Left forelimb (tissue), 1 donor: Measurements from ENCODE around the gene CFAP57.

Source experiments
- DNase-seq: peaks from one replicate; pipeline ENCODE4 v3.0.0-alpha.2; 2018; ENCODE audit warnings: low spot score

Gene CFAP57

GRCh38 chr1:43277116-43277876 lies 105.2 kb downstream of the CFAP57 start:
- DNase-seq = no peak

- DNase-seq = no peak
These were observed 107.0 kb downstream of the CFAP57 start for GRCh38 chr1:43279161-43279560.

- no peak for DNase-seq
These were observed 107.5 kb downstream of the CFAP57 start for GRCh38 chr1:43279666-43280065.

- no peak for DNase-seq
These were observed 108.6 kb downstream of the CFAP57 start for GRCh38 chr1:43280692-43281091.

GRCh38 chr1:43282220-43283195 lies 110.4 kb downstream of the CFAP57 start:
- DNase-seq = no peak

- no peak for DNase-seq
These were observed 111.9 kb downstream of the CFAP57 start for GRCh38 chr1:43284065-43284464.

- DNase-seq = no peak
These were observed 112.5 kb downstream of the CFAP57 start for GRCh38 chr1:43284546-43285110.

GRCh38 chr1:43285269-43285990 lies 113.3 kb downstream of the CFAP57 start, which contains the start of gene C1orf210:
TSS of gene C1orf210 (minus strand) at chr1:43285581. CDS start at chr1:43283270, 2,311 bp downstream.
- DNase-seq = no peak

GRCh38 chr1:43286115-43286514 lies 114.0 kb downstream of the CFAP57 start:
- no peak for DNase-seq

GRCh38 chr1:43286533-43286932 lies 114.4 kb downstream of the CFAP57 start:
- DNase-seq = no peak

- DNase-seq = no peak
These were observed 116.1 kb downstream of the CFAP57 start for GRCh38 chr1:43288058-43288784.

GRCh38 chr1:43288785-43289706 lies 116.9 kb downstream of the CFAP57 start:
- DNase-seq = no peak

- DNase-seq = no peak
These were observed 120.1 kb downstream of the CFAP57 start for GRCh38 chr1:43292216-43292615.

GRCh38 chr1:43292679-43293078 lies 120.5 kb downstream of the CFAP57 start:
- DNase-seq = no peak

GRCh38 chr1:43293176-43293575 lies 121.0 kb downstream of the CFAP57 start:
- DNase-seq = no peak

GRCh38 chr1:43293896-43294760 lies 122.0 kb downstream of the CFAP57 start:
- DNase-seq = no peak

- no peak for DNase-seq
These were observed 122.6 kb downstream of the CFAP57 start for GRCh38 chr1:43294761-43295160.

GRCh38 chr1:43296207-43296606 lies 124.1 kb downstream of the CFAP57 start:
- DNase-seq = no peak

- DNase-seq = no peak
These were observed 125.9 kb downstream of the CFAP57 start for GRCh38 chr1:43298055-43298454.
